ENCODE results near the gene THEMIS. TPM values are rescaled to one million over a fixed set of nuclear protein-coding genes. Genes with fewer than 3 reads are reported as not detected.

THEMIS gene
- total and polyA plus RNA-seq, 2 experiments from 2014 or later: not detected

GRCh38 chr6:127924031-127924430, 23.2 kb upstream of the THEMIS start:
- H3K9me3 Mint-ChIP-seq: peaks cover 32% of the 10 kb centered on the region
- H3K4me3 Mint-ChIP-seq: no peak overlapping the region
- Histone ChIP-seq H3K27me3 (ENCODE audit: insufficient read depth) (no peaks in the 10 kb centered on the region), H4K20me1 (replicated peaks; ENCODE audit: insufficient read depth) (no peaks in the 10 kb centered on the region), H3F3A (replicated peaks; ENCODE audit: low read depth) (no peaks in the 10 kb centered on the region), H3K27ac (ENCODE audit: low read depth) (no peak overlapping the region), H3K4me2 (no peak overlapping the region), H3K36me3 (ENCODE audit: insufficient read depth) (peaks cover 6% of the 10 kb centered on the region; the same call in 1 of the 2 replicates), H3K4me1 (ENCODE audit: insufficient read depth) (no peaks in the 10 kb centered on the region; the same call in 1 of the 2 replicates), H3K4me3 (no peak overlapping the region), H3K79me2 (replicated peaks; ENCODE audit: insufficient read depth) (no peaks in the 10 kb centered on the region), H2AFZ (no peak overlapping the region), H3K9me2 (ENCODE audit: insufficient read depth) (peaks cover 18% of the 10 kb centered on the region)
- H3K36me3 Mint-ChIP-seq (ENCODE audit: low read depth): peaks cover 19% of the 10 kb centered on the region
- TF ChIP-seq, protein P1, sequence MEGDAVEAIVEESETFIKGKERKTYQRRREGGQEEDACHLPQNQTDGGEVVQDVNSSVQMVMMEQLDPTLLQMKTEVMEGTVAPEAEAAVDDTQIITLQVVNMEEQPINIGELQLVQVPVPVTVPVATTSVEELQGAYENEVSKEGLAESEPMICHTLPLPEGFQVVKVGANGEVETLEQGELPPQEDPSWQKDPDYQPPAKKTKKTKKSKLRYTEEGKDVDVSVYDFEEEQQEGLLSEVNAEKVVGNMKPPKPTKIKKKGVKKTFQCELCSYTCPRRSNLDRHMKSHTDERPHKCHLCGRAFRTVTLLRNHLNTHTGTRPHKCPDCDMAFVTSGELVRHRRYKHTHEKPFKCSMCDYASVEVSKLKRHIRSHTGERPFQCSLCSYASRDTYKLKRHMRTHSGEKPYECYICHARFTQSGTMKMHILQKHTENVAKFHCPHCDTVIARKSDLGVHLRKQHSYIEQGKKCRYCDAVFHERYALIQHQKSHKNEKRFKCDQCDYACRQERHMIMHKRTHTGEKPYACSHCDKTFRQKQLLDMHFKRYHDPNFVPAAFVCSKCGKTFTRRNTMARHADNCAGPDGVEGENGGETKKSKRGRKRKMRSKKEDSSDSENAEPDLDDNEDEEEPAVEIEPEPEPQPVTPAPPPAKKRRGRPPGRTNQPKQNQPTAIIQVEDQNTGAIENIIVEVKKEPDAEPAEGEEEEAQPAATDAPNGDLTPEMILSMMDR (conservative IDR thresholded peaks at IDR 0.05; ENCODE audit: low read depth in 2 of 2): no peak
- TF ChIP-seq STAT1 (IDR thresholded peaks at IDR 0.05; ENCODE audit: unreplicated experiment) (no peak), EZH2phosphoT487 (IDR thresholded peaks at IDR 0.05; ENCODE audit: unreplicated experiment) (no peak), ETS1 (IDR thresholded peaks at IDR 0.05) (no peak), EZH2 (IDR thresholded peaks at IDR 0.05; ENCODE audit: low read depth, unreplicated experiment) (no peak), ZNF114 (CRISPR knock-in tag; IDR thresholded peaks at IDR 0.05) (no peak), REST (IDR thresholded peaks at IDR 0.05; ENCODE audit: unreplicated experiment) (no peak), NANOG (IDR thresholded peaks at IDR 0.05; ENCODE audit: borderline replicate concordance) (no peak), POLR2AphosphoS5 (IDR thresholded peaks at IDR 0.05; ENCODE audit: low read depth) (no peak), ZNF331 (CRISPR knock-in tag; IDR thresholded peaks at IDR 0.05; ENCODE audit: low read depth) (no peak), JUNB (IDR thresholded peaks at IDR 0.05; ENCODE audit: unreplicated experiment) (no peak), CREB1 (CRISPR knock-in tag; IDR thresholded peaks at IDR 0.05; ENCODE audit: low read depth) (no peak)
- TF ChIP-seq, protein P2, sequence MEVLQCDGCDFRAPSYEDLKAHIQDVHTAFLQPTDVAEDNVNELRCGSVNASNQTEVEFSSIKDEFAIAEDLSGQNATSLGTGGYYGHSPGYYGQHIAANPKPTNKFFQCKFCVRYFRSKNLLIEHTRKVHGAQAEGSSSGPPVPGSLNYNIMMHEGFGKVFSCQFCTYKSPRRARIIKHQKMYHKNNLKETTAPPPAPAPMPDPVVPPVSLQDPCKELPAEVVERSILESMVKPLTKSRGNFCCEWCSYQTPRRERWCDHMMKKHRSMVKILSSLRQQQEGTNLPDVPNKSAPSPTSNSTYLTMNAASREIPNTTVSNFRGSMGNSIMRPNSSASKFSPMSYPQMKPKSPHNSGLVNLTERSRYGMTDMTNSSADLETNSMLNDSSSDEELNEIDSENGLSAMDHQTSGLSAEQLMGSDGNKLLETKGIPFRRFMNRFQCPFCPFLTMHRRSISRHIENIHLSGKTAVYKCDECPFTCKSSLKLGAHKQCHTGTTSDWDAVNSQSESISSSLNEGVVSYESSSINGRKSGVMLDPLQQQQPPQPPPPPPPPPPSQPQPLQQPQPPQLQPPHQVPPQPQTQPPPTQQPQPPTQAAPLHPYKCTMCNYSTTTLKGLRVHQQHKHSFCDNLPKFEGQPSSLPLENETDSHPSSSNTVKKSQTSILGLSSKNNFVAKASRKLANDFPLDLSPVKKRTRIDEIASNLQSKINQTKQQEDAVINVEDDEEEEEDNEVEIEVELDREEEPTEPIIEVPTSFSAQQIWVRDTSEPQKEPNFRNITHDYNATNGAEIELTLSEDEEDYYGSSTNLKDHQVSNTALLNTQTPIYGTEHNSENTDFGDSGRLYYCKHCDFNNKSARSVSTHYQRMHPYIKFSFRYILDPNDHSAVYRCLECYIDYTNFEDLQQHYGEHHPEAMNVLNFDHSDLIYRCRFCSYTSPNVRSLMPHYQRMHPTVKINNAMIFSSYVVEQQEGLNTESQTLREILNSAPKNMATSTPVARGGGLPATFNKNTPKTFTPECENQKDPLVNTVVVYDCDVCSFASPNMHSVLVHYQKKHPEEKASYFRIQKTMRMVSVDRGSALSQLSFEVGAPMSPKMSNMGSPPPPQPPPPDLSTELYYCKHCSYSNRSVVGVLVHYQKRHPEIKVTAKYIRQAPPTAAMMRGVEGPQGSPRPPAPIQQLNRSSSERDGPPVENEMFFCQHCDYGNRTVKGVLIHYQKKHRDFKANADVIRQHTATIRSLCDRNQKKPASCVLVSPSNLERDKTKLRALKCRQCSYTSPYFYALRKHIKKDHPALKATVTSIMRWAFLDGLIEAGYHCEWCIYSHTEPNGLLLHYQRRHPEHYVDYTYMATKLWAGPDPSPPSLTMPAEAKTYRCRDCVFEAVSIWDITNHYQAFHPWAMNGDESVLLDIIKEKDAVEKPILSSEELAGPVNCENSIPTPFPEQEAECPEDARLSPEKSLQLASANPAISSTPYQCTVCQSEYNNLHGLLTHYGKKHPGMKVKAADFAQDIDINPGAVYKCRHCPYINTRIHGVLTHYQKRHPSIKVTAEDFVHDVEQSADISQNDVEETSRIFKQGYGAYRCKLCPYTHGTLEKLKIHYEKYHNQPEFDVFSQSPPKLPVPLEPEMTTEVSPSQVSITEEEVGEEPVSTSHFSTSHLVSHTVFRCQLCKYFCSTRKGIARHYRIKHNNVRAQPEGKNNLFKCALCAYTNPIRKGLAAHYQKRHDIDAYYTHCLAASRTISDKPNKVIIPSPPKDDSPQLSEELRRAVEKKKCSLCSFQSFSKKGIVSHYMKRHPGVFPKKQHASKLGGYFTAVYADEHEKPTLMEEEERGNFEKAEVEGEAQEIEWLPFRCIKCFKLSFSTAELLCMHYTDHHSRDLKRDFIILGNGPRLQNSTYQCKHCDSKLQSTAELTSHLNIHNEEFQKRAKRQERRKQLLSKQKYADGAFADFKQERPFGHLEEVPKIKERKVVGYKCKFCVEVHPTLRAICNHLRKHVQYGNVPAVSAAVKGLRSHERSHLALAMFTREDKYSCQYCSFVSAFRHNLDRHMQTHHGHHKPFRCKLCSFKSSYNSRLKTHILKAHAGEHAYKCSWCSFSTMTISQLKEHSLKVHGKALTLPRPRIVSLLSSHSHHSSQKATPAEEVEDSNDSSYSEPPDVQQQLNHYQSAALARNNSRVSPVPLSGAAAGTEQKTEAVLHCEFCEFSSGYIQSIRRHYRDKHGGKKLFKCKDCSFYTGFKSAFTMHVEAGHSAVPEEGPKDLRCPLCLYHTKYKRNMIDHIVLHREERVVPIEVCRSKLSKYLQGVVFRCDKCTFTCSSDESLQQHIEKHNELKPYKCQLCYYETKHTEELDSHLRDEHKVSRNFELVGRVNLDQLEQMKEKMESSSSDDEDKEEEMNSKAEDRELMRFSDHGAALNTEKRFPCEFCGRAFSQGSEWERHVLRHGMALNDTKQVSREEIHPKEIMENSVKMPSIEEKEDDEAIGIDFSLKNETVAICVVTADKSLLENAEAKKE (CRISPR knock-in tag; IDR thresholded peaks at IDR 0.05): no peak
- H3K27me3 Mint-ChIP-seq (ENCODE audit: insufficient read depth, low read depth, poor library complexity): no peaks in the 10 kb centered on the region
- ATAC-seq: no peak
- peaks cover 3% of the 10 kb centered on the region; the same call in 2 of the 3 replicates for H3K4me1 Mint-ChIP-seq
- no peak overlapping the region for H3K27ac Mint-ChIP-seq
- DNase-seq (ENCODE audit: low spot score): no peak
